Islet precursor cell (in vitro differentiated cells): ENCODE data around the gene PIGS.
"Not testable (repeated sequence)": the region's sequence is repeated elsewhere in the genome, so short reads cannot be mapped to it uniquely, and the experiment has no call there.

ENCODE experiments used
- DNase-seq: peaks from one replicate; pipeline ENCODE4 v3.0.0-alpha.2; 2018

The PIGS gene

GRCh38 chr17:28528327-28529012 lies 42.9 kb downstream of the PIGS start:
- DNase-seq = no peak

- no peak for DNase-seq
Observed at GRCh38 chr17:28527859-28528258, 43.5 kb downstream of the PIGS start.

GRCh38 chr17:28527181-28527681 lies 44.1 kb downstream of the PIGS start:
- DNase-seq = no peak

GRCh38 chr17:28526381-28526780 lies 44.9 kb downstream of the PIGS start:
- DNase-seq = no peak

- DNase-seq = peak; percentile 76
Observed at GRCh38 chr17:28524476-28525424, 46.6 kb downstream of the PIGS start.

- DNase-seq = no peak
Observed at GRCh38 chr17:28523876-28524275, 47.4 kb downstream of the PIGS start.

- no peak for DNase-seq
Observed at GRCh38 chr17:28523186-28523585, 48.1 kb downstream of the PIGS start.

- DNase-seq = not testable (repeated sequence)
Observed at GRCh38 chr17:28522281-28522680, 49.0 kb downstream of the PIGS start.

- DNase-seq = no peak
Observed at GRCh38 chr17:28521311-28522085, 49.8 kb downstream of the PIGS start.

- DNase-seq = no peak
Observed at GRCh38 chr17:28520687-28521086, 50.6 kb downstream of the PIGS start.

- no peak for DNase-seq
Observed at GRCh38 chr17:28519236-28519635, 52.1 kb downstream of the PIGS start.

- DNase-seq = no peak
Observed at GRCh38 chr17:28518578-28518977, 52.7 kb downstream of the PIGS start.

- DNase-seq = no peak
Observed at GRCh38 chr17:28518132-28518531, 53.2 kb downstream of the PIGS start.

- no peak for DNase-seq
Observed at GRCh38 chr17:28515518-28515917, 55.8 kb downstream of the PIGS start.

GRCh38 chr17:28514561-28515002 lies 56.7 kb downstream of the PIGS start:
- no peak for DNase-seq

GRCh38 chr17:28513476-28513875 lies 57.8 kb downstream of the PIGS start:
- no peak for DNase-seq

- no peak for DNase-seq
Observed at GRCh38 chr17:28511858-28512461, 59.4 kb downstream of the PIGS start.

- no peak for DNase-seq
Observed at GRCh38 chr17:28509789-28510188, 61.5 kb downstream of the PIGS start.

- DNase-seq = no peak
Observed at GRCh38 chr17:28508211-28508724, 63.1 kb downstream of the PIGS start.

- no peak for DNase-seq
Observed at GRCh38 chr17:28507567-28508203, 63.6 kb downstream of the PIGS start.

- no peak for DNase-seq
Observed at GRCh38 chr17:28506763-28507487, 64.4 kb downstream of the PIGS start.
